ENCODE measurements around the gene NECTIN3.

Gene NECTIN3

GRCh38 chr3:111071257-111072030 is at the start of gene NECTIN3:
Gene NECTIN3, plus strand, starts transcription at chr3:111071816. Its CDS starts 202 bp downstream, at chr3:111072018.
- no peak for DNase-seq

GRCh38 chr3:111027868-111028267 is 43.7 kb upstream of the NECTIN3 start:
- no peak for DNase-seq

- no peak for DNase-seq
These were observed 40.1 kb upstream of the NECTIN3 start for GRCh38 chr3:111031538-111031937.

GRCh38 chr3:111032677-111033076 is 38.9 kb upstream of the NECTIN3 start:
- no peak for DNase-seq

- no peak for DNase-seq
These were observed 38.1 kb upstream of the NECTIN3 start for GRCh38 chr3:111033470-111034050.

GRCh38 chr3:111035316-111035715 is 36.3 kb upstream of the NECTIN3 start:
- no peak for DNase-seq

- no peak for DNase-seq
These were observed 35.7 kb upstream of the NECTIN3 start for GRCh38 chr3:111035902-111036301.

- DNase-seq: no peak
These were observed 30.7 kb upstream of the NECTIN3 start for GRCh38 chr3:111040959-111041358.

GRCh38 chr3:111045564-111045963 is 26.1 kb upstream of the NECTIN3 start:
- DNase-seq: no peak

- no peak for DNase-seq
These were observed 24.6 kb upstream of the NECTIN3 start for GRCh38 chr3:111047042-111047441.

- no peak for DNase-seq
These were observed 23.7 kb upstream of the NECTIN3 start for GRCh38 chr3:111047812-111048435.

- DNase-seq: no peak
These were observed 20.3 kb upstream of the NECTIN3 start for GRCh38 chr3:111051354-111051753.

- DNase-seq: no peak
These were observed 3.0 kb upstream of the NECTIN3 start for GRCh38 chr3:111068574-111068973.

GRCh38 chr3:111069974-111070771 is 1.4 kb upstream of the NECTIN3 start:
- no peak for DNase-seq

GRCh38 chr3:111070772-111071256 is 802 bp upstream of the NECTIN3 start:
- DNase-seq: no peak

- no peak for DNase-seq
These were observed 660 bp downstream of the NECTIN3 start for GRCh38 chr3:111072031-111072921.

GRCh38 chr3:111073218-111073617 is 1.6 kb downstream of the NECTIN3 start:
- DNase-seq: no peak

GRCh38 chr3:111076732-111077131 is 5.1 kb downstream of the NECTIN3 start:
- no peak for DNase-seq

- no peak for DNase-seq
These were observed 5.8 kb downstream of the NECTIN3 start for GRCh38 chr3:111077369-111077768.

GRCh38 chr3:111080413-111080812 is 8.8 kb downstream of the NECTIN3 start:
- no peak for DNase-seq

GRCh38 chr3:111081008-111081545 is 9.5 kb downstream of the NECTIN3 start:
- no peak for DNase-seq

GRCh38 chr3:111084911-111085310 is 13.3 kb downstream of the NECTIN3 start:
- DNase-seq: no peak
